GM19467 (cell line): ENCODE results near the gene PIH1D2.
A peak's percentile ranks its signal among the peaks of the same experiment; 100 is the strongest.
"Not testable (repeated sequence)": the region's sequence is repeated elsewhere in the genome, so short reads cannot be mapped to it uniquely, and the experiment has no call there.

Source experiments
- ATAC-seq: cut with Tn5 transposase; IDR thresholded peaks from one replicate; pipeline ENCODE4 v1.9.1; 2021; ENCODE audit warnings: mild to moderate bottlenecking, moderate library complexity; ENCODE audit not compliant: unreplicated experiment

The PIH1D2 gene

DNA sequence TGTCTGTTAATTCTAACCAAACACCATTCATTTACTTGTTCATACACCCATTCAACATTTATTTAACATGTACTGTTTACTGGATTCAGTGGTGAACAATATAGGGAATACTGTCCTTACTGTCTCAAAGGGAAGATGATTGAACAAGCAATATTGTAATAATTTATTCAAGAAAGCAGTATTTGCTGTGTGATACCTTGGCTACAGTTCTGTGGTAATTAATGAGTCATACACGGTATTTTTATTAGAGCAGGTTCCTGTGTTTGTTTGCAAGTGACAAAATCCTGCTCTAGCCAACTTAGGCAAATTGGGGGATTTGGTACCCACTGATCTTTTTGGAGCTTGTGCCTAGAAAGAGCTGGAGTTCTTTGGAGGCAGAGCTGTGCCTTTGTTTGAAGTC, 15.7 kb downstream of the PIH1D2 start:
- no peak for ATAC-seq

- no peak for ATAC-seq
These were observed 16.6 kb downstream of the PIH1D2 start for GRCh38 chr11:112057170-112057569.

DNA sequence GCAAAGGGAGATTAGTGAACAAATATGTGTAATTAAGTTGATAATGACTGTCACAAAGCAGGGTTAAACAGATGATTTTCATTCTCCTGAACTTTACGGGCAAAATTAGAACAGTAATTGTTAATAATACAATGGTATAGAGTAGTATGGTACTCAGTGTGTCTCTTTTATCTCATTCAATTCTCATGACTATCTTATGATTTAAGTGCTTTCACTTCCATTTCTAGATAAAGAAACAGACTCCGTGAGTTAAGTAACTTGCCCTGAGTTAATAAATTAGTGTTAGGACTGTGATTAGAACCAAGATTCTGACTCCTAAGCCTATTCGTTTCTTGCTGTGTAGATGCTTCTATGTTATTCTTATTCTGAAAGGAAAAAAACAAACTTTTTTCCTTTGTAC, 22.0 kb downstream of the PIH1D2 start:
- no peak for ATAC-seq

DNA sequence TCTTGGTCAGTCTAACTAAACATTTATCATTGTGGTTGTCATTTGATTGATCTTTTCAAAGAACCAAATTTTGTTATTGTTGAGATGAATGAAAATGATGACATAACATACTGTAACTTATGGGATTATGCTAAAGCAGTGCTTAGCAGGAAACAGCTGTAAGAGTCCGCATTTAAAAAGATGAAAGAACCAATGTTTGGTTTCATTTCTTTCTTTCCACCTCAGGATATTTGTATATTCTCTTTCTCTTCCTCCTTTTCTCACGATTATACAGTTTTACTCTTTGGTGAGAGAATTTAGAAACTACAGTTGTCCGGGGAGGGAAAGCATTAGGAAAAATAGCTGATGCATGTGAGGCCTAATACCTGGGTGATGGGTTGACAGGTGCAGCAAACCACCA, 23.1 kb downstream of the PIH1D2 start:
- ATAC-seq = peak; percentile 83

DNA sequence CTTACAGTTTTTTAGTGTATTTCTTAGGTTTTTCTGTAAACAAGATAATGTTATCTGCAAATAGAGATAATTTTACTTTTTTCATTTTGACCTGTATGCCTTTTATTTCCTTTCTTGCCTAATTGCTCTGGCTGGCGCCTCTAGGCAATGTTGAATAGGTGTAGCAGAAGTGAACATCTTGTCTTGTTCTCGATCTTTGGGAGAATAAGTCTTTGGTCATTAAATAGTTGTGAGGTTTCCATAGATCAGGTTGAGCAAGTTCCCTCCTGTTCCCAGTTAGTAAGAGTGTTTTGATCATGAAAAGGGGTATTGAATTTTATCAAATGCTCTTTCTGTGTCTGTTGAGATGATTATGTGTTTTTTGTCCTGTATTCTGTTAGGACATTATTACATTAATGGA, 24.0 kb downstream of the PIH1D2 start:
- no peak for ATAC-seq

- ATAC-seq = not testable (repeated sequence)
These were observed 25.6 kb downstream of the PIH1D2 start for GRCh38 chr11:112048256-112048655.

DNA sequence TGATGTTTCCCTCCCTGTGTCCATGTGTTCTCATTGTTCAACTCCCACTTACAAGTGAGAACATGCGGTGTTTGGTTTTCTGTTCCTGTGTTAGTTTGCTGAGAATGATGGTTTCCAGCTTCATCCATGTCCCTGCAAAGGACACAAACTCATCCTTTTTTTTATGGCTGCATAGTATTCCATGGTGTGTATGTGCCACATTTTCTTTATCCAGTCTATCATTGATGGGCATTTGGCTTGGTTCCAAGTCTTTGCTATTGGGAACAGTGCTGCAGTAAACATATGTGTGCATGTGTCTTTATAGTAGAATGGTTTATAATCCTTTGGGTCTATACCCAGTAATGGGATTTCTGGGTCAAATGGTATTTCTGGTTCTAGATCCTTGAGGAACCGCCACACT, 27.2 kb downstream of the PIH1D2 start:
- not testable (repeated sequence) for ATAC-seq

DNA sequence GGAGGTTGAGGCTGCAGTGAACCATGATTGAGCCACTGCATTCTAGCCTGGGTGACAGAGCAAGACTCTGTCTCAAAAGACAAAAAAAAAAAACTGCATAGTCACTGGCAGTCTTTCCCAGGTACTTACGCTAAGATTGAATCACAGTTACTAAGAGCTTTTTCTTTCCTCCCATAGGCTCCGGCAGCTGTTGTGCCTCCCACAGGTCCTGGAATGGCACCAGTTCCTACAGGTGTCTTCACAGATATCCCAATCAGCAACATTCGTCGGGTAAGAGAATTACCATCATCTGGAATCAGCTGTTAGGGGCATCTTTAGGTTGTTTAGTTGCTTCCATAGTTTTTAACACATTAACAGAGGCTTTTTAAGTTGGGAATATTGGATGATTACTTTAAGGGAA, 28.9 kb downstream of the PIH1D2 start:
- no peak for ATAC-seq

DNA sequence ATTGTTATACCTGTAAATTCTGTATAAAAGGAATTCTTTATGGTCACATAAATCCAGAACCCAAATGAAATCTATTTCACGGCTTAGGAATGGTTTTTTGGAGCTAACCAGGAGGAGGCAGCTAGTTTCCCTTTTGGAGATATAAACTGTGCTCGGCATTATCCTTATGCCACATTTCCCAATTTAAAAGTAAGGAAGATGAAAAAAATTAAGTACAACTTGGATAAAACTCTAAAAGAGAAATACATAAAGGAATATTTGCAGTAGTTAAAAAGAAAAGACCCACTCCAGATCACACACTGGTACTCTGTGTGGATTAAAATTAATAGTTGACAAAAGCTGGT, 30.9 kb downstream of the PIH1D2 start:
- ATAC-seq = no peak

- no peak for ATAC-seq
These were observed 31.5 kb downstream of the PIH1D2 start for GRCh38 chr11:112042161-112042960.

DNA sequence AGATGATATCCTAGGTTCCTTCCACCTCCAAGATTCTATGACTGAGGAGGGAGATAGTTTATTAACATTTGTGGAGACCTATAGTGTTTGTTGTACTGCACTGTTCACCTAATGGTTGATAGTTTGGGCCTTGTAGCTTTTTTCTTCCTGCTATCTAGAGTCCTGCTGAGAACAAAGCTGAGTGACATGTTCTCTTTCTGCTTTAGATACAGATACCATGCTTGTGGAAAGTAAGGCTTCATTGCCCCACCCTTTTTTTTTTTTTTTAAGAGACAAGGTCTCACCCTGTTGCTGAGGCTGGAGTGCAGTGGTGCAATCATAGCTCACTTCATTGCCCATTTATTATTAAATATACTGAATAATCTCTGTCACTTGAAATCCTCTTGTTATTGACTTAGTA, 36.3 kb downstream of the PIH1D2 start:
- ATAC-seq = no peak

- no peak for ATAC-seq
These were observed 39.9 kb downstream of the PIH1D2 start for GRCh38 chr11:112033902-112034301.

- no peak for ATAC-seq
These were observed 44.4 kb downstream of the PIH1D2 start for GRCh38 chr11:112029460-112029859.

DNA sequence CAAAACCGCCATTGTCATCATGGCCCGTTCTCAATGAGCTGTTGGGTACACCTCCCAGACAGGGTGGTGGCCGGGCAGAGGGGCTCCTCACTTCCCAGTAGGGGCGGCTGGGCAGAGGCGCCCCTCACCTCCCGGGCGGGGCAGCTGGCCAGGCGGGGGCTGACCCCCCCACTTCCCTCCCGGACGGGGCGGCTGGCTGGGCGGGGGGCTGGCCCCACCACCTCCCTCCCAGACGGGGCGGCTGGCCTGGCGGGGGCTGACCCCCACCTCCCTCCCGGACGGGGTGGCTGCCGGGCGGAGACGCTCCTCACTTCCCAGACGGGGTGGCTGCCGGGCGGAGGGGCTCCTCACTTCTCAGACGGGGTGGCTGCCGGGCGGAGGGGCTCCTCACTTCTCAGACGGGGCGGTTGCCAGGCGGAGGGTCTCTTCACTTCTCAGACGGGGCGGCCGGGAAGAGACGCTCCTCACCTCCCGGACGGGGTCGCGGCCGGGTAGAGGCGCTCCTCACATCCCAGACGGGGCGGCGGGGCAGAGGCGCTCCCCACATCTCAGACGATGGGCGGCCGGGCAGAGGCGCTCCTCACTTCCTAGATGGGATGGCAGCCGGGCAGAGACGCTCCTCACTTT, 46.9 kb downstream of the PIH1D2 start:
- ATAC-seq = not testable (repeated sequence)

DNA sequence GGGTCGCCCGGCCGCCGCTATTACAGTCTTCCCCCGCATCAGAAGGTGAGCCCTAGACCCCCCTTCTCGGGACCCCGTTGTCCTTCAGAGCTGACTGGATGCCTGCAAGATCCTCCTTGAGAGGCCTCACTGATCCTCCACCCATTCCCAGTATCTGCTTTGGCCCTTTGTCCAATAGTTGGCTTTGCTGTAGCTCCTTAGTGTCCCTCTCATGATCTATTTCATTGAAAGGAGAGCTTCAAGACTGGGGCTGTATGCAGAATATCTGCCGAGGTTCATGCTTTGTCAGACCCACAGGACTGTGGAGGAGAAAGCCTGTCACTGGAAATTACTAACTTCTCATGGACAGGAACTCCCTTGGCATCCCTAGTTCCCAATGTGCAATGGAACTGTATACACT, 48.1 kb downstream of the PIH1D2 start:
- ATAC-seq = no peak

DNA sequence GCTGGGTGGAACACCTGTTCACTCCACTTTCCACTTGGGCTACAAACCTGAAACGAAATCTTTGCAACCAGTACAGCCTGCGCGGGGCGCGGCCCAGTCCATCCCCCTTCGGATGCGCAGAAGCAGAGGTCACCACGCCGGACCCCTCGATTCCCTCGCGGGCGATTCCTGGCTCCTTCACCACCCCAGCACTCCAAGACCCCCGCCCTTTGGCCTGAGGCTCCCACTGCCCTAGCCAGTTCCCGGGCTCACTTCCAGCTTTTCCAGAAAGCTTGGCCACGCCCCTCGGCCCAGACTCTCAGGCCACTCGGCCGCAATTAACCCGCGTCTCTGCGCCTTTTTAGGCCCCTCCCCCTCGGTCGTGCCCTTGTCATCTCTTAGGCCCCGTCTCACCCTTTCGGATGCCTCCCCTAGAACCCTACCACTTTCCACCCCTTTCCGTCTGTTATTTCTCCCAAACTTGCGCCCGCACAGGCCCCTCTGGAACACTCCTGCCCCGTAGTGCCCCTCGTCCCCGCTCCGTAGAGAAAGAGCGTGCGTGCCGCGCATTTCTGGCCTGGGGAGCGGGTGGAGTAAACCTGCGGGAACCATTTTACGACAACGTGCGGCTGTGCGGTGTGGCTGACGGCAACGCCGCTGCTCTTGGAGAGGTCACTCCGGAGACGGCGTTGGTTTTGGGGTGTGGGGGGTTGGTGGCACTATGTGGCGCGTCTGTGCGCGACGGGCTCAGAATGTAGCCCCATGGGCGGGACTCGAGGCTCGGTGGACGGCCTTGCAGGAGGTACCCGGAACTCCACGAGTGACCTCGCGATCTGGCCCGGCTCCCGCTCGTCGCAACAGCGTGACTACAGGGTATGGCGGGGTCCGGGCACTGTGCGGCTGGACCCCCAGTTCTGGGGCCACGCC, 48.8 kb downstream of the PIH1D2 start, which contains the start of gene DLAT:
TSS of gene DLAT (plus strand) at position 636 of the 906 bp plus-strand sequence. CDS start at position 701, 65 bp downstream.
- ATAC-seq = peak; percentile 61

GRCh38 chr11:112024178-112024772, 49.5 kb downstream of the PIH1D2 start:
- peak; percentile 38 for ATAC-seq

GRCh38 chr11:112023104-112023503, 50.7 kb downstream of the PIH1D2 start:
- ATAC-seq = no peak

DNA sequence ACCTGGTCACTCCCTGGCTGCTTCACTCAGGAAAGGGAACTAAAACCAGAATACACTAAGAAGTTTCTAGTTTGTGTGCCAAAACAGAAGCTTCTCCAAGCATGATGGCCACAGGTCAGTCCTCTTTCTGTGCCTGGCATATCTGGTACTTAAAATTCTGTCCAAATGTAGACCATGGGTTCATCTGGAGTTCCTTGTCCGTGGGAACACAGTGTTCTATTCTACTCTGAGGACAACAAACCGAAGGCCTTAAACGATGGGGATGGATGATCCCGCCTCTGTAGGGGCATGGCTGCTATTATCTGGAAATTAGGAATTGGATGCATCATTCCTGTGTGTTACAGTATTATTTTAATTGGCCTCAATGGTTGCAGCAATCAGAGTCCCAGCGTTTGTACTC, 54.8 kb downstream of the PIH1D2 start:
- ATAC-seq = no peak
